Erythroblast (primary cell): Measurements from ENCODE around the gene UHRF2.
"Not testable (repeated sequence)": the region's sequence is repeated elsewhere in the genome, so short reads cannot be mapped to it uniquely, and the experiment has no call there.

ENCODE experiments used
- GATA1 ChIP-seq: IDR thresholded peaks from 2 replicates; pipeline ENCODE4 v1.6.1; 2011; ENCODE audit warnings: low read depth, mild to moderate bottlenecking, control low read depth, low read length, moderate library complexity
- POLR2A ChIP-seq: IDR thresholded peaks from 2 replicates; pipeline ENCODE4 v1.6.1; 2011; ENCODE audit warnings: mild to moderate bottlenecking, low read length

- TF ChIP-seq POLR2A, GATA1: not testable (repeated sequence)
Observed at GRCh38 chr9:6542617-6543016, 129.6 kb downstream of the UHRF2 start.
